ENCODE results near the gene NECAB3.

- TF ChIP-seq, protein P1, sequence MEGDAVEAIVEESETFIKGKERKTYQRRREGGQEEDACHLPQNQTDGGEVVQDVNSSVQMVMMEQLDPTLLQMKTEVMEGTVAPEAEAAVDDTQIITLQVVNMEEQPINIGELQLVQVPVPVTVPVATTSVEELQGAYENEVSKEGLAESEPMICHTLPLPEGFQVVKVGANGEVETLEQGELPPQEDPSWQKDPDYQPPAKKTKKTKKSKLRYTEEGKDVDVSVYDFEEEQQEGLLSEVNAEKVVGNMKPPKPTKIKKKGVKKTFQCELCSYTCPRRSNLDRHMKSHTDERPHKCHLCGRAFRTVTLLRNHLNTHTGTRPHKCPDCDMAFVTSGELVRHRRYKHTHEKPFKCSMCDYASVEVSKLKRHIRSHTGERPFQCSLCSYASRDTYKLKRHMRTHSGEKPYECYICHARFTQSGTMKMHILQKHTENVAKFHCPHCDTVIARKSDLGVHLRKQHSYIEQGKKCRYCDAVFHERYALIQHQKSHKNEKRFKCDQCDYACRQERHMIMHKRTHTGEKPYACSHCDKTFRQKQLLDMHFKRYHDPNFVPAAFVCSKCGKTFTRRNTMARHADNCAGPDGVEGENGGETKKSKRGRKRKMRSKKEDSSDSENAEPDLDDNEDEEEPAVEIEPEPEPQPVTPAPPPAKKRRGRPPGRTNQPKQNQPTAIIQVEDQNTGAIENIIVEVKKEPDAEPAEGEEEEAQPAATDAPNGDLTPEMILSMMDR (IDR thresholded peaks at IDR 0.05): no peak
- no peak for TF ChIP-seq POLR2A (IDR thresholded peaks at IDR 0.05)
Observed at GRCh38 chr20:33680686-33681085, 6.5 kb upstream of the NECAB3 start.
